Measurements from ENCODE around the gene OR13A1.
"Not testable (repeated sequence)": the region's sequence is repeated elsewhere in the genome, so short reads cannot be mapped to it uniquely, and the experiment has no call there.

OR13A1 gene

GRCh38 chr10:45315508-45315907 is at the start of gene OR13A1:
OR13A1 (minus strand) TSS chr10:45315608; CDS start chr10:45304422, 11,186 bp downstream.
- DNase-seq, result no peak

GRCh38 chr10:45361983-45362799 is 46.8 kb upstream of the OR13A1 start:
- DNase-seq, result not testable (repeated sequence)

- not testable (repeated sequence) for DNase-seq
Observed at GRCh38 chr10:45358961-45359360, 43.6 kb upstream of the OR13A1 start.

GRCh38 chr10:45355494-45355893 is 40.1 kb upstream of the OR13A1 start:
- DNase-seq, result no peak

- DNase-seq, result no peak
Observed at GRCh38 chr10:45354261-45354660, 38.9 kb upstream of the OR13A1 start.

GRCh38 chr10:45353186-45353585 is 37.8 kb upstream of the OR13A1 start:
- no peak for DNase-seq

GRCh38 chr10:45348196-45348765 is 32.9 kb upstream of the OR13A1 start:
- not testable (repeated sequence) for DNase-seq

GRCh38 chr10:45347464-45347863 is 32.1 kb upstream of the OR13A1 start:
- DNase-seq, result not testable (repeated sequence)

GRCh38 chr10:45346652-45347335 is 31.4 kb upstream of the OR13A1 start:
- DNase-seq, result not testable (repeated sequence)

- not testable (repeated sequence) for DNase-seq
Observed at GRCh38 chr10:45340420-45340819, 25.0 kb upstream of the OR13A1 start.

- no peak for DNase-seq
Observed at GRCh38 chr10:45339894-45340293, 24.5 kb upstream of the OR13A1 start.

- not testable (repeated sequence) for DNase-seq
Observed at GRCh38 chr10:45331824-45332223, 16.4 kb upstream of the OR13A1 start.

- DNase-seq, result not testable (repeated sequence)
Observed at GRCh38 chr10:45326864-45327263, 11.5 kb upstream of the OR13A1 start.

- DNase-seq, result no peak
Observed at GRCh38 chr10:45325116-45325515, 9.7 kb upstream of the OR13A1 start.

- DNase-seq, result no peak
Observed at GRCh38 chr10:45319702-45320101, 4.3 kb upstream of the OR13A1 start.

- DNase-seq, result no peak
Observed at GRCh38 chr10:45313264-45313873, 2.0 kb downstream of the OR13A1 start.

- DNase-seq, result no peak
Observed at GRCh38 chr10:45308707-45309106, 6.7 kb downstream of the OR13A1 start.

GRCh38 chr10:45302573-45302972 is 12.8 kb downstream of the OR13A1 start:
- no peak for DNase-seq

GRCh38 chr10:45298341-45298955 is 17.0 kb downstream of the OR13A1 start:
- DNase-seq, result not testable (repeated sequence)

- DNase-seq, result no peak
Observed at GRCh38 chr10:45294681-45295080, 20.7 kb downstream of the OR13A1 start.

GRCh38 chr10:45286980-45287379 is 28.4 kb downstream of the OR13A1 start:
- DNase-seq, result no peak

- no peak for DNase-seq
Observed at GRCh38 chr10:45282061-45282460, 33.3 kb downstream of the OR13A1 start.
